Measurements from ENCODE around the gene FAM13C.

FAM13C gene

DNA sequence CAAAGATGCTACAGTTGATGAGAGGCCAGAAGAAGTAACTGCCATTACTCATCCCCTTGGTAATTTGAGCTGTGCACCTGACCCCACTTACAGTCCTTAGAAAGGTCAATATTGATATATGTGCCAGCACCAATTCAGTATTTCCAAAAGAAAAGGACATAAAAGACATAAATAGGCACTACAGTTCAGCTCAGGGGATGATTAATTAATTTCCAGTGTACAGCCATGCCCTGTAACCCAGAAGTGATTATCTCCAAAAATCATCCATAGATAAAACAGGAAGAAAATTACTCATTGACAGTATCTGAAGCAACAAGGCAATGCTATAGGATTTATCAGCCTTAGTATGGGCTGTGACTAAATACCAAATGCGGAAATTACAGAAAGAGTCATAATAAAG, 103.5 kb downstream of the FAM13C start:
- no peak overlapping the region for H3K27ac ChIP-seq
- no peak for DNase-seq (ENCODE audit: low read depth, low spot score)
- no peaks in the 10 kb centered on the region for H3K9me3 ChIP-seq (ENCODE audit: low read depth, low read length)
- no peak overlapping the region for H3K9ac ChIP-seq (ENCODE audit: insufficient read length)
- H3K4me3 ChIP-seq: no peak overlapping the region
- no peaks in the 10 kb centered on the region for H3K36me3 ChIP-seq (ENCODE audit: insufficient read depth, low read length)
- TF ChIP-seq POLR2AphosphoS5 (IDR thresholded peaks at IDR 0.05; ENCODE audit: borderline replicate concordance, low read depth, low read length): no peak
- TF ChIP-seq FOXP2 (optimal IDR thresholded peaks at IDR 0.05; ENCODE audit: control extremely low read depth, extremely low read length, insufficient read depth): no peak
- TF ChIP-seq EZH2 (IDR thresholded peaks at IDR 0.05): no peak

DNA sequence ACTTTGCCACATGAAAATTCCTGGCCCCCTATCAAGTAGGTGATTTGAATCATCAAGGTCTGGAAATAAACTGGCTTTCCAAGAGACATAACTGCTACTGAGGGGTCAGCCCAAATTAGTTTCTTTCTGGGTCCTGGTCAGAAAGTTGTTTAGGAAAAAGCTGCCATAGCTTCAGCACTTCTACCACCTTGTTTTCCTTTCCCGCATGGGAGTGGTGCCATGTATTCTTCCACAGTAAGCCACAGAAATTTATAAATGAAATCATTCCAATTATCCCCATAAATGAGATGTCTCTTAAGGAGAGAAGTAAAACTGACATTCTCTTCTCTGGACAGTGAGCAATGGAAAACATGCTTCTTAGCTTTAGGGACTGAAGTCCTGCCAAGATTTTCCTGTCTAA, 105.1 kb downstream of the FAM13C start:
- Histone ChIP-seq H3K36me3 (ENCODE audit: insufficient read depth, low read length) (no peaks in the 10 kb centered on the region), H3K27ac (no peak overlapping the region), H3K9ac (ENCODE audit: insufficient read length) (no peak overlapping the region), H3K4me3 (no peak overlapping the region), H3K9me3 (ENCODE audit: low read depth, low read length) (no peaks in the 10 kb centered on the region)
- DNase-seq (ENCODE audit: low read depth, low spot score): no peak
- TF ChIP-seq POLR2AphosphoS5 (IDR thresholded peaks at IDR 0.05; ENCODE audit: borderline replicate concordance, low read depth, low read length): no peak

DNA sequence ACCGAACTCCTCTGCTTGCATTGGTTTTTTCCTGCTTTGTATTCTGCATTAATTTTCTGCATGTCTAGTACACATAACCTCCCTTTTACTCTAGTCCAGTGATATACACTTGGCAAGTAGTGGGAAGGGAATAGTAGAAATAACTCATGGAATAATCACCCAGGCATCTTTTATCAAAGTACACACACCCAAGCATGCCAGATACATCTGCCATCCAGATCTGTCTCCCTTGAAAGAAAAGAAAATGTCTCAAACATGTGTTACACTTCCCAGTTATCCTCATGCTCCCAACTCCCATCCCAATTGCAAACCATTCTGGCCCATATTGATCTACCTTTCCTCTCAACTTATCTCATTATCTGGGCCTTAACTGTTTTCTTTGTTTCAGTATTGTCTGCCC, 106.9 kb downstream of the FAM13C start:
- no peak overlapping the region for H3K27ac ChIP-seq
- no peak for TF ChIP-seq EZH2 (IDR thresholded peaks at IDR 0.05)
- TF ChIP-seq POLR2AphosphoS5 (IDR thresholded peaks at IDR 0.05; ENCODE audit: borderline replicate concordance, low read depth, low read length): no peak
- no peak for TF ChIP-seq FOXP2 (optimal IDR thresholded peaks at IDR 0.05; ENCODE audit: control extremely low read depth, extremely low read length, insufficient read depth)
- H3K4me3 ChIP-seq: no peak overlapping the region
- DNase-seq (ENCODE audit: low read depth, low spot score): no peak
- H3K9ac ChIP-seq (ENCODE audit: insufficient read length): no peak overlapping the region
- H3K36me3 ChIP-seq (ENCODE audit: insufficient read depth, low read length): no peaks in the 10 kb centered on the region
- H3K9me3 ChIP-seq (ENCODE audit: low read depth, low read length): no peaks in the 10 kb centered on the region

DNA sequence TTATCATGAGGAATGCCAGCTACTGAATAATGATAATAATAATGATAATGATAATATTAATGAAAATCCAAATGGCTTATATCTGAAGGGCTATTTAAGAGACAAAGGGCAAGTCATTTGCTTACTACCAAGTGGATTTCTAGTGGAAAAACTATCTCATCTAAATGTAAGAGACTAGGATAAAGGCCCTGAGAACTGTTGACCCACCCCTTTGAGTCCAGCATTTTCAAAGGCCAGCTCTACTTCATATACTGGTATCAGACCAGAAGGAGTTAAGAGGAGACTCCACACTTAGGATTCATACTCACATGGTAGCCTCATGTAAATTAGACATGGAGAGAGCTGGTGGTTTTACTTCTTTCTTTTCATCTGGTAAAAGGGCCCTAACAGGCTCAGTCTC, 109.9 kb downstream of the FAM13C start:
- H3K36me3 ChIP-seq (ENCODE audit: insufficient read depth, low read length): no peaks in the 10 kb centered on the region
- H3K9me3 ChIP-seq (ENCODE audit: low read depth, low read length): no peaks in the 10 kb centered on the region
- no peak overlapping the region for H3K9ac ChIP-seq (ENCODE audit: insufficient read length)
- TF ChIP-seq POLR2AphosphoS5 (IDR thresholded peaks at IDR 0.05; ENCODE audit: borderline replicate concordance, low read depth, low read length) (no peak), FOXP2 (optimal IDR thresholded peaks at IDR 0.05; ENCODE audit: control extremely low read depth, extremely low read length, insufficient read depth) (no peak), EZH2 (IDR thresholded peaks at IDR 0.05) (no peak)
- no peak for DNase-seq (ENCODE audit: low read depth, low spot score)
- H3K4me3 ChIP-seq: no peak overlapping the region
- H3K27ac ChIP-seq: no peak overlapping the region

DNA sequence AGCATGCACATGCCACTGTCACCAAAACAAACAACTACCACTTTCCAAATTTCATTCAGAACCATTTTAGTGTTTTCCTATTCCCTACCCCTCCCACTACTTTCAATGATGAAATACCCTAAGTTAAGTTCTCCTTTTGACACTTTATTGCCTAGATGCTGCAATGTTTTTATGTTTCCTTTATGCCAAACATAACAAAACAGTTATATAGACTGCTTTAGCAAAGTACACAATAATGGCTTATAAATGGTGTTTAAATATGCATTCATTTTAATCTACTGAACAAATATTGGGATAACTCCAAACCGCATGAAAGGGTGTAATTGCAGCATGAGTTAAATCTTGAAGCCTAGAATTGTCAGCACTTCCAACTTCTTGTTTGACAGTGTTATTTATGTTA, 116.7 kb downstream of the FAM13C start:
- no peak for DNase-seq (ENCODE audit: low read depth, low spot score)
- Histone ChIP-seq H3K9ac (ENCODE audit: insufficient read length) (no peak overlapping the region), H3K36me3 (ENCODE audit: insufficient read depth, low read length) (no peaks in the 10 kb centered on the region), H3K4me3 (no peak overlapping the region), H3K27ac (no peak overlapping the region), H3K9me3 (ENCODE audit: low read depth, low read length) (no peaks in the 10 kb centered on the region)
- TF ChIP-seq EZH2 (IDR thresholded peaks at IDR 0.05): no peak
- TF ChIP-seq FOXP2 (optimal IDR thresholded peaks at IDR 0.05; ENCODE audit: control extremely low read depth, extremely low read length, insufficient read depth): no peak
- no peak for TF ChIP-seq POLR2AphosphoS5 (IDR thresholded peaks at IDR 0.05; ENCODE audit: borderline replicate concordance, low read depth, low read length)

DNA sequence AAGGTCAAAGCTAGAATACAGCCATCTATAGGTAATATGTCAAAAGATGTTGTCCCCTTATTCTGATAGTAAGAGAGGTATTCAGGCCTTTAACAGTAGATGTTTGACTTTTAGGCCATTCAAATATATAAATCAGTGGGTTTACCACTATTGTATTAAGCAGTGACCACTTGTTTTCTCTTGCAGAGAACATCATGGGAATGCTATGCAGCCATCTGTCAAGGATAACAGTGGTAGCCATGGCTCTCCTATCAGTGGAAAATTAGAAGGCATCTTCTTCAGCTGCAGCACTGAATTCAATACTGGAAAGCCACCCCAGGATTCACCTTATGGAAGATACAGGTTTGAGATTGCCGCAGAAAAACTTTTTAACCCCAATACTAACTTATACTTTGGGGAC, 117.5 kb downstream of the FAM13C start:
- Histone ChIP-seq H3K36me3 (ENCODE audit: insufficient read depth, low read length) (no peaks in the 10 kb centered on the region), H3K9ac (ENCODE audit: insufficient read length) (no peak overlapping the region), H3K9me3 (ENCODE audit: low read depth, low read length) (no peaks in the 10 kb centered on the region), H3K4me3 (no peak overlapping the region), H3K27ac (no peak overlapping the region)
- no peak for DNase-seq (ENCODE audit: low read depth, low spot score)
- TF ChIP-seq EZH2 (IDR thresholded peaks at IDR 0.05) (no peak), FOXP2 (optimal IDR thresholded peaks at IDR 0.05; ENCODE audit: control extremely low read depth, extremely low read length, insufficient read depth) (no peak), POLR2AphosphoS5 (IDR thresholded peaks at IDR 0.05; ENCODE audit: borderline replicate concordance, low read depth, low read length) (no peak)

DNA sequence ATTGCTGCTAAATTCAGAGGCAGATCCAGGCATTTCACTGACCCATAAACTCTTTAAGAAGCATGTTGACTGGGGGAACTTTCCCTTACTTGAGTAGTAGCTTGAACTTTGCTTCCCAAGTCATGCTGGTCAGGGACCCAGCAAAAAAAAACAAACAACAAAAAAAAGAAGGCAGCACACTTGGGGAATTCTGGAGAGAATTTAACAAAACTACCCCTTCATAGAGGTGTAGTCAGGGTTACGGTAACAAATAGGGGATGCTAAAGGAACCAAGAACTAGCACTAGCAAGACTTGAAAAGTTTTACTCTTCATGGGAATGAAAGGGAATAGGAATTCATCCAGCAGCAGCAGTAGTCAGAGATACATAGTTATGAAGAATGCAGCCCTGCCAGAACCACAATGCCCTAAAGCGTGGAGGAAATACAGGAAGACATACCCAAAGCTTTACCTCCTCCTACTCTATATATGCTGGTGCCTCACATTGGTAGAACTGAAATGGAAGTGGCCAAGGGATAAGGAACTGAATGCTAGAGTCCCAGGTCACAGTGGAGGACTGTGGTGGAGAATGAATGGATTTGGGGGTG, 118.6 kb downstream of the FAM13C start:
- Histone ChIP-seq H3K9me3 (ENCODE audit: low read depth, low read length) (no peaks in the 10 kb centered on the region), H3K36me3 (ENCODE audit: insufficient read depth, low read length) (no peaks in the 10 kb centered on the region), H3K27ac (no peak overlapping the region), H3K9ac (ENCODE audit: insufficient read length) (no peak overlapping the region), H3K4me3 (no peak overlapping the region)
- TF ChIP-seq EZH2 (IDR thresholded peaks at IDR 0.05): no peak
- no peak for TF ChIP-seq POLR2AphosphoS5 (IDR thresholded peaks at IDR 0.05; ENCODE audit: borderline replicate concordance, low read depth, low read length)
- no peak for TF ChIP-seq FOXP2 (optimal IDR thresholded peaks at IDR 0.05; ENCODE audit: control extremely low read depth, extremely low read length, insufficient read depth)
- DNase-seq (ENCODE audit: low read depth, low spot score): no peak

DNA sequence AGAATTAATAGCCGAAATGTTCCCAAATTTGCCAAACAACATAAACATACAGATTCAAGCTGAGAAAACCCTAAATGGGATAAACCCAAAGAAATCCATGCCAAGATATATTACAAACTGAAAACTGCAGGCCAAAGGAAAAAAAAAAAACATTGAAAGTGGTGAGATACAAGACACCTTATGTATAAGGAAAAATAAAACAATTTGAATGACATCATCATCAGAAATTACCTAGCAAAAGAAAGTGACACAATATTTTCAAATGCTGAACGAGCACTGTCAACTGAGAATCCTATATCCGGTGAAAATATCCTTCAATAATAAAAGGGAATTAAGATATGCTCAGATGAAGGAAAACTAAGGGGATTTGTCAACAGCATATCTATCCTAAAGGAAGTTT, 119.4 kb downstream of the FAM13C start:
- TF ChIP-seq POLR2AphosphoS5 (IDR thresholded peaks at IDR 0.05; ENCODE audit: borderline replicate concordance, low read depth, low read length): no peak
- no peak for TF ChIP-seq FOXP2 (optimal IDR thresholded peaks at IDR 0.05; ENCODE audit: control extremely low read depth, extremely low read length, insufficient read depth)
- no peak for TF ChIP-seq EZH2 (IDR thresholded peaks at IDR 0.05)
- Histone ChIP-seq H3K4me3 (no peak overlapping the region), H3K36me3 (ENCODE audit: insufficient read depth, low read length) (no peaks in the 10 kb centered on the region), H3K9me3 (ENCODE audit: low read depth, low read length) (no peaks in the 10 kb centered on the region), H3K27ac (no peak overlapping the region), H3K9ac (ENCODE audit: insufficient read length) (no peak overlapping the region)
- DNase-seq (ENCODE audit: low read depth, low spot score): no peak

DNA sequence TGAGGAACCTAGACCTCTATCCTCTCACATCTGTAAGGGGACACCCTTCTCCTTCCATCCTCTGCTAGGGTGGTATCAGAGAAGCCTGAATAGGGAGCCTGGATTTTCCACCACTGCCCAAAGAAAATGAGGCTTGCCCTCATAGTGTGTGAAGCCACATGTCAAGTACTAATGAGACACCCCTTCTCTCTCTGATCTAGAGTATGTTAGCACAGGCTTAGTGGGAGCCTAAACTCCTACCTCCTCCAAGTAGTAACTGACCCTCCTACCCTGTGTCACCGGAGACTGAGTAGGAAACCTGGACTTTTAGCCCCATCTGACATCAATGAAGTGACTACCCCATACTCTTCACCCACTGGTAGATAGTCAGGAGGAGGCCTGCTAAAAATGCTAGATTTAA, 120.3 kb downstream of the FAM13C start:
- Histone ChIP-seq H3K27ac (no peak overlapping the region), H3K9ac (ENCODE audit: insufficient read length) (no peak overlapping the region), H3K36me3 (ENCODE audit: insufficient read depth, low read length) (no peaks in the 10 kb centered on the region), H3K9me3 (ENCODE audit: low read depth, low read length) (no peaks in the 10 kb centered on the region), H3K4me3 (no peak overlapping the region)
- DNase-seq (ENCODE audit: low read depth, low spot score): no peak
- TF ChIP-seq POLR2AphosphoS5 (IDR thresholded peaks at IDR 0.05; ENCODE audit: borderline replicate concordance, low read depth, low read length) (no peak), FOXP2 (optimal IDR thresholded peaks at IDR 0.05; ENCODE audit: control extremely low read depth, extremely low read length, insufficient read depth) (no peak), EZH2 (IDR thresholded peaks at IDR 0.05) (no peak)
